NCI-H187 (cell line): ENCODE data around the gene DEUP1.
"Not testable (repeated sequence)": the region's sequence is repeated elsewhere in the genome, so short reads cannot be mapped to it uniquely, and the experiment has no call there.

ENCODE experiments used
- DNase-seq, 2 experiments: peaks; one replicate each; lab custom pipeline; 2025; lab: John Stamatoyannopoulos, UW

The DEUP1 gene, protein sequence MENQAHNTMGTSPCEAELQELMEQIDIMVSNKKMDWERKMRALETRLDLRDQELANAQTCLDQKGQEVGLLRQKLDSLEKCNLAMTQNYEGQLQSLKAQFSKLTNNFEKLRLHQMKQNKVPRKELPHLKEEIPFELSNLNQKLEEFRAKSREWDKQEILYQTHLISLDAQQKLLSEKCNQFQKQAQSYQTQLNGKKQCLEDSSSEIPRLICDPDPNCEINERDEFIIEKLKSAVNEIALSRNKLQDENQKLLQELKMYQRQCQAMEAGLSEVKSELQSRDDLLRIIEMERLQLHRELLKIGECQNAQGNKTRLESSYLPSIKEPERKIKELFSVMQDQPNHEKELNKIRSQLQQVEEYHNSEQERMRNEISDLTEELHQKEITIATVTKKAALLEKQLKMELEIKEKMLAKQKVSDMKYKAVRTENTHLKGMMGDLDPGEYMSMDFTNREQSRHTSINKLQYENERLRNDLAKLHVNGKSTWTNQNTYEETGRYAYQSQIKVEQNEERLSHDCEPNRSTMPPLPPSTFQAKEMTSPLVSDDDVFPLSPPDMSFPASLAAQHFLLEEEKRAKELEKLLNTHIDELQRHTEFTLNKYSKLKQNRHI

DNA sequence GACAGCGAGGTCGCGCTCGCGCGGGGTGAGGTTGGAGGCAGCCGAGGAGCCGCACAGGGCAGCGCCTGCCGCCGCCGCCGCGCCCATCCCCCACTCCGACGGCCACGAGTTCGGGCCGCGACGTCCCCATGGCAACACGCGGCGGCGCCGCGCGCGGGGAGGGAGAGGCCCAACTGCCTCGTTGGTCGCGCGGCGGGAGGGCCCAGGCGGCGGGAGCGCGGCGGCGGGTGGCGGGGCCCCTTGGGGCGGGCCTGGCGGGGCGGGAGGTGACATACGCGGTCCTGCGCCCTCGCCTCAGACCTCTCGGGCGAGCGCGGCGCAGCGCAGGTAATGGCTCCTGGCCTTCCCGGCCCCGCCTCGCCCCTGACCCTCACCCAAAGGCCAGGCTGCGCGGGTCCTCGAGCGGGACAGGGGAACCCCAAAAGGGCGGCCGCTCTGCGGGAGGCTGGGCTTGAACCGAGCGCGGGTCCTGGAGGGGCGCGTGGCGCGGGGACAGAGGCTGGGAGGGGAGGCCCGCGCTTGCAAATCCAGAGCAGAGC, at the start of gene DEUP1:
TSS of gene DEUP1 (plus strand) at position 297 of the 539 bp plus-strand sequence. CDS start 1,518 bp downstream, outside the sequence.
- DNase-seq: peak; percentile 39 to 43

DNA sequence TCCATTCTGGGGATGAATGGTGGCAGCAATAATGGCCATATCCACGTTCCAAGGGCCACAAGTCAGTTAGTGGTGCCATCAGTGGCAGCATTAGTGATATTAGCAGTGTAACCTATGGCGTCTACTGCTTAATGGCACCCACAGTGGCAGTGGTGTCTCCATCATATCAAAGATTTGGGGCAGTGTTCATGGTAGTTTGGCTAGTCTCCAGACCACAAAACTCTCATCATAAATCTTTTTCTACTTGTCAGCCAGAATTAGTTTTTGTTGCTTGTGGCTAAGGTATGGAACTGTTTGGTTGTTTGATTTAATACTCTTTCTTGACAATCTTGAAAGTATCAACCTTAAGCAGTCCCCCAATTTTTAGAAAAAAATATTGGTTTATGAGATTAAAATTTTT, 45.1 kb upstream of the DEUP1 start:
- DNase-seq: no peak

DNA sequence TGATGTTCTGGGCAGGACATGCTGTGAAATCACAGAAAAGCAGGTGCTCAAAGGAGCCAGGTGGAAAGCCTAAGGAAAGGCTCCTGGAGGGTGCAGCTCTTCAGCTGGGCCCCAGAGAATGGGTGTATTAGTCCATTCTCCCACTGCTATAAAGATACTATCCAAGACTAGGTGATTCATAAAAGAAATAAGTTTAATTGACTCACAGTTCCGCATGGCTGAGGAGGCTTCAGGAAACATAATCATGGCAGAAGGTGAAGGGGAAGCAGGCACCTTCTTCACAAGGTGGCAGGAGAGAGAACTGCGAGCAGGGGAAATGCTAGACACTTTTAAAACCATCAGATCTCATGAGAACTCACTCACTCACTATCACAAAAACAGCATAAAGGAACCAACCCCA, 43.1 kb upstream of the DEUP1 start:
- no peak for DNase-seq

DNA sequence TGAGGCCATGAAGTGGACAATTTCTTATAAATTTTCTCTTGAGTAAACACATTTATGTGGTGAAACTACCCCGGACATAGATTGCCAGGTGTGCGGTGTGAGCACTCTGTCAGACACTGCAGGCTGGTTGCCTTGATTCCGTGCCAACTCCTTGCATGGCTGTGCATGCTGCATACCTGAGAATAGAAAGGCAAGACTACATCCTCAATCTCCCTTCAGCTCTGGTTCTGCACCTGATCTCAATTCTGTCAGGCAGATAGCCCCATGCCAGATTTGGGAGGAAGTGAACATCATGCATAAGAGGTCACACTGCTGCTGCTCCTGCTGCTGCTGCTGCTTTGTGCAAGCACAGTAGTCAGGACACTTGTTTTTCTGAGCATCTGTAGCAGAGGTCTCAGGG, 42.5 kb upstream of the DEUP1 start:
- DNase-seq: peak; percentile 71 to 82

DNA sequence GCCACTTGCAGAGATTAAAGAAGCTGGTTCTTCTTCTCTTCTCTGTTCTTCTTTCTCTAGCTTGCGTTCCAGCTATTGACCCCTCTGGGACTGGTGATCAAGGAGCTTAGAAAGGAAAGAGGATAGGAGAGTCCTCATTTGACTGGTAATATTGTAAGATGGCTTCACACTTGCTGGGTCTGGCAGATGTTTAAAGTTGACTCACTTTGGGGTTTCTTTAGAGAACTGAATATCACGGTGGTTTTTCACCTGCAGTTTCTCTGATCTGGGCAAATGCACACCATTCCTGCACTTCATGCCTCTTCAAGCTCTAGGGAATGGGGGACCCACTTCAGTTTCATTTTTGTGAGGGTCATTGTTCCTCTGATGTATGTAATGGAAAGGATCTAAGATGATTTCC, 41.8 kb upstream of the DEUP1 start:
- DNase-seq: no peak

DNA sequence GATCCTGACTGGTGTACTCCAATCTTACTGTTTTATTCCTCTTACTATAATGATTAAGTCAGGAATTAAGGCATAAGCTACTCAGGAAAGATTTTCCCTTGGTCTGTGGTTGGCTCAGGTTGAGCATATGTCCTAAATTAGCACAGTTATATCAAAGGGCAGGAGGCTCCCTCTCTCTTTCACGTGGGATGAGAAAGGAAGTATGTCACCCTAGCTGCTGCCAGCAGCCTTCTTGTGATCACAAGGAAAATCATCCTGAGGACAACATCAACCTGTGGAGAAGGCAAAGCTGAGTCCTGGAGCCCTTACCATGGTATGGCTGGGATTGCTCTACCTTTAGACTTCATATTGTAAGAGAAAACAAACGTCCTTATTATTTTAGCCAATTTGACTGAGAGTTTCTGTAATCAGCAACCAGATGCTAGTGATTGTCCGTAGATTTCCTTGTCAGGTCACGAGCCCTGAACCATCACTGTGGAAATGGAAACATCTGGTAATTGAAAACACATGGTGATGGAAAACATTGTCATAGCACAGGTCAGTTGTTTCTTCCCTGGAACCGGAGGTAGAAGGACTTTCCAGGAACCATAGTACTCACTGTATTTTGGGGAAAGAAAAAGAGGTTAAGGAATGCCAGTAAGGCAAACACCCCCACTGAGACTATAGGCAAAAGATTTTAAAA, 40.6 kb upstream of the DEUP1 start:
- DNase-seq: no peak

DNA sequence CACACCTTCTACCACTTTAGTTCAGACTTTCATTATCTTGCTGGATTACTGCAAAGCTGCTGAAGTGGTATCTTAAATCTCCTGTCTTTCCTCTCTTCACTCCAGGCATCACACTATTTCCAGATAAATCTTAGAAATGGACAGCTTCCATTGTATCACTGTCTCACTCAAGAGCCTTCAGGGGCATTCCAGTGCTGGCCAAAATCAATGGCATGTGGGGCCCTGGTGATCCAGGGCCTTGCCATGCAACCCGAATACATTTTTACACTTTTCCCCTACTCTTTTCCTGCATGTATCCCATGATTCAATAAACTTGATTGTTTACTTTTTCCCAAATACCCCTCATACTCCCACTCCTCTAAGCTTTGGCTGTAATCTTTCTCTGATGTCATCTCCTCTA, 39.4 kb upstream of the DEUP1 start:
- no peak for DNase-seq

DNA sequence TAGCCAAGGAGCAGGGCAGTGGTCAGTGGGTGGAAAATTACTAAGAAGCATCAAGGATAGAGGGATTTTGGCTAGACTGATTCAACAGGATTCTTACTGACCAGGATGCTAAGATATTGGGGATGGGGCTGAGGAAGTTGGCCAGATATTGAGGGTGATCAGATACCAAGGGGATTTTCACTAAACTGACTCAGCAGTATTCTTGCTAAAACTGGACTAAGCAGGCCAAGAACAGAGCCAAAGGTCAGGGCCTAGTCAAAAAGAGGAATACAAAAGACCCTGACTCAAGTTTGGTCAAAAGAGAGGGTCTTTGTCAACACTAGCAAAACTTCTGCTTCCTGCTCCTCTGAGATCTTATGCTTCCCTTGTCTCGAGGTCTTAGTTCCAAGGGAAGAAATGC, 38.6 kb upstream of the DEUP1 start:
- no peak for DNase-seq

DNA sequence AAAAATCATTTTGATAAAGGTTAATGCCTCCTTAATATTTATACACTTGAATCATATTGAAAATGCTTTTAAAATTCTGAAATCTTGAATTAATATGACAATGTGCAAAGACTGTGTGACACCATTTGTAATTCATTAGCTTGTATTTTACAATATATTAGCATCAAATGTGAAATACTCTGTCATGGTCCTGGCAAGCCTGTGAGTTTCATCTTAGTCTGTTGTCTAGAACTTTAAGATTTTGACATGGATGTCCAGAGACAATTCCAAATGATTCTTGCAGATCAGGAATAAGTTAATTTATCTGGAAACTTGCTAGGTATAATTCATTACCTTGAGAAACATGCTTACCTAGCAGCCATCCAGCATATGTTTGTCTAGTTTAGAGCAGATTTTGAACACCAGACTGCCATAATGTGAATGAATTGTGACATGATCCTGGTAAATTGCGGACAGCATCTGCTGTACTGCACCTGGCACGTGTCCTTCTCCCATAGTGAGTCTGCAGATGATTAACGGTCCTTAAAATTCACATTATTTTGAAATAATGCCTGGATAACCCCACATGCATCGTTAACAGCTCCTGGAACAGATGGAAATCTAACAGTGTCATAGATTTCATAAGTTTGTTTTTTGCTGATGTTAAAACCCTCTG, 34.5 kb upstream of the DEUP1 start:
- DNase-seq: no peak

DNA sequence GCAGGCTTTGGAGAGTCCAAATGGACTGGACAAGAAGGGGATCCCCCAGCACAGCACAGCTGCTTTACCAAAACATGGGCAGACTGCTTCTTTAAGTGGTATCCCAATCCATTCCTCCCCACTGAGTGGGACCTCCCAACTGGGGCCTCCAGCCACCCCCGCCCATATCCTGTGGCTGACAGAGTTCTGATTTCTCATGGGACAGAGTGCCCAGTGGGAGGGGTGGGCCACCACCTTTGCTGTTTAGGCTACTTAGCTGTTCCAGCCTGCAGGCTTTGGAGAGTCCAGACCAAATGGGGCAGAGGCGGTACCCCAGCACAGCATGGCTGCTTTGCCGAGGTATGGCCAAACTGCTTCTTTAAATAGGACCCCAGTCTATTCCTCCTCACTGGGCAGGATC, 26.9 kb upstream of the DEUP1 start:
- no peak for DNase-seq

DNA sequence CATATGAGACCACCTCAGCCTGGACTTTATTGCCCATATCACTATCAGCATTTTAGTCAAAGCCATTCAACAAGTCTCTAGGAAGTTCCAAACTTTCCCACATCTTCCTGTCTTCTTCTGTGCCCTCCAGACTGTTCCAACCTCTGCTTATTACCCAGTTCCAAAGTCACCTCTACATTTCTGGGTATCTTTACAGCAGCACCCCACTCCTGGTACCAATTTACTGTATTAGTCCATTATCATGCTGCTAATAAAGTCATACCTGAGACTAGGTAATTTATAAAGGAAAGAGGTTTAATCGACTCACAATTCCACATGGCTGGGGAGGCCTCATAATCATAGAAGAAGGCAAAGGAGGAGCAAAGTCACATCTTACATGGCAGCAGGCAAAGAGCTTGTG, 16.1 kb upstream of the DEUP1 start:
- not testable (repeated sequence) for DNase-seq

DNA sequence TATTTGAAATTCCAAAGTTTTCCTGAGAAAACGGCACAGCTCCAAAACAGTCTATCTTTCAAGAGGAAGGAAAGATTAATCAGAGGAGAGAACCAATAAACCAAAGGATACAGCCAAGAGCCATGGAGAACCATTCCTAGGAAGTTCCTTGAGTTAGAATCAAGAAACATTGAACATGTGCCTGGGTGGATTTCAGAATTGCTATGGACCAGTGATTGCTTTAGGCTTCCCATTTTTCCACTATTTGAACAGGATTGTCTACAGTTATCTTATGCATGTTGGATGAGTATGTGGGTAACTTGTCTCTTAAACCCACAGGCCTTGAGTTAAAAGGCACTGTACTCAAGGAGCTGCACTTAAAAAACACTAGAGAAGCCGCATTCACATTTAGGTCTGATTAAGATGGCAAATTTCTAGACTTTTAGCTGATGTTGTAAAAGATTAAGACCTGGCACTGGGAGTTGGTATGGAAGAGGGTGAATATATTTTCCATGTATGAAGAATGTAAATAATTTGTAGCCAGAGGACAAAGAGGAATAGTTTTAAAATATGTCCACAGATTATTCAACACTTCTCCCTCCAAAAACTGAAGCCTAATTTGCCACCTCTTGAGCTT, 11.2 kb upstream of the DEUP1 start:
- DNase-seq: no peak

DNA sequence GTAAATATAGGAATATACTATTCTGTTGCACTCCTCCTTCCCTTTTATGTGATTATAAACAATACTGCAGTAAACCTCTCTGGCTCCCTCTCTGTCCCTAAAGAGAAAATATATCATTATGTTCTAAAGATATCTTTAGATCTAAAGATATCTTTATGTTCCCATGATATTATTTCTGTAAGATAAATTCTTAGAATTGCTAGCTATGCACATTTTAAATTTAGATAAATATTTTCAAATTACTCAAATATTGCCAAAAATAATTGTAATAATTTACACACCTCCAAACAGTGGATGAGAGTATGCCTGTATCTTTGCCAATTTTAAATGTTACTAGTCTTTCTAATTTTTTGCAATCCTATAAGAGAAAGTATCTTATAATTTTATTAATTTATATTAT, 10.3 kb upstream of the DEUP1 start:
- no peak for DNase-seq

DNA sequence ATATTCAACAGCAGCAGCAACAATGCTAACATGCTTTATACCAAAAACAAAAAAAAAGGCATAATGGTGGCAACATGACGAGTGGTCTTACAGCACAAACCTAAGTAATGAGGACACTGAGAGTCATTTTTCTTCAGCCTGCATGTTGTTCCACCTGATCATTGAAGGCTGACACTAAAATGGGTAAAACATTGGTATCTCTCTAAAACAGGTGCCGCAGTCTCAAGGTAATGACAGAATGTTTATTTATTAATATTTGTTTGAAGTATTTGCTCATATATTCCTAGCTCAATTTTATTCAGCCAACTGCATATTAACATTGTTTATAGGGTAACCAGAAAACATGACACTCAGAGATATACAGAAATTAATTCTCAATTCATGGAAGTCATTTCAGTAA, 8.3 kb upstream of the DEUP1 start:
- no peak for DNase-seq

DNA sequence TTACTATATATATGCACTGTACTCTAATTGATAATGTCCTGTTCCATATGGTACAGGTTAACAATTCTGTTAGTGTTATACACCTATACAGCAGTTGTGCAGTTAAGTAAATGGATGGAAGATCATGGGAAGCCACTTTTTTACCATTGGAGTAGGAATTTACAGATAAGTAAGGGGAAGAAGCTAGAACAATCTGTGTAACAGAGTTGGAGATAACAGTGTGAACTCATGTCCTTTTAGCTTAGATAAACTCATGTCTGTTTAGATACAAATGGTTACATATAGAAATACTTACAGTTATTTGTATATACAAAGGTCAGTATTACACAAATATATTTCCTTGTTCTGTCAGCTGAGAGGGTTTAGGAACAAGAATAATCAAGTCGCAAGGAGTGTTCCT, 6.8 kb upstream of the DEUP1 start:
- DNase-seq: no peak

DNA sequence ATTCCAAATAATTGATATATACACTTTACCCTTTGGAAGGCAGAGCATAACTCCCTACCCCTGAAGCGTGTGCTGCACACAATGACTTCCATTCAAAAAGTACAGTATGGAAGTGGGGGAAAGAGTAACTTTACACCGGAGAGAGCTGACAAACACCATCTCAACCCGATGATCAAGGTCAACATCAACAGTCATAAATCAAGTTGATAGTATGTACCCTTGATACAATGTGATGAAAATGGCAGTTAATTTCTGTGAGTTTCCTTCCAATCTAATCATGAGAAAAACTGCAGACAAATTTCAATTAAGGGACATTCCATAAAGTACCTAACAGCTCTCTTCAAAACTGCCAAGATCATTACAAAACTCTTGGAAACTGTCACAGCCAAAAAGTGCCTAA, 6.0 kb upstream of the DEUP1 start:
- no peak for DNase-seq

DNA sequence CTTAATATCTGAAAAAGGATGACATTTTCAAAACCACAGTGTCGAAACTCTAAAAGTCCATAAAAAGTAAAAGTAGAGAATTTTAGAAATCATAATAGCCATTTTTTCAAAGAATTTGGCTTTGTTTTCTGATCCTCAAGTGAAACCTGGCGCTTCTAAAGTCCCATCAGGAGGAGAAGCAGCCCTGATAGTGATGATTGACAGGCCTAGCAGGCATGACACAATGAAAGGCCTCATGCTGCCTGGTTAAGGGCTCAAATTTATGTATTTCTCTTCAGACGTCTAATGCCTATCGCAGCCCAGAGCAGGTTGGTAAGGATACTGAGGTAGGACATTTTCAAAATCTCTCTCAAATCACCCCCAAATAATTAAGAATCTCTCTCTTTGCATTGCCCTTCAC, 3.9 kb upstream of the DEUP1 start:
- DNase-seq: no peak

DNA sequence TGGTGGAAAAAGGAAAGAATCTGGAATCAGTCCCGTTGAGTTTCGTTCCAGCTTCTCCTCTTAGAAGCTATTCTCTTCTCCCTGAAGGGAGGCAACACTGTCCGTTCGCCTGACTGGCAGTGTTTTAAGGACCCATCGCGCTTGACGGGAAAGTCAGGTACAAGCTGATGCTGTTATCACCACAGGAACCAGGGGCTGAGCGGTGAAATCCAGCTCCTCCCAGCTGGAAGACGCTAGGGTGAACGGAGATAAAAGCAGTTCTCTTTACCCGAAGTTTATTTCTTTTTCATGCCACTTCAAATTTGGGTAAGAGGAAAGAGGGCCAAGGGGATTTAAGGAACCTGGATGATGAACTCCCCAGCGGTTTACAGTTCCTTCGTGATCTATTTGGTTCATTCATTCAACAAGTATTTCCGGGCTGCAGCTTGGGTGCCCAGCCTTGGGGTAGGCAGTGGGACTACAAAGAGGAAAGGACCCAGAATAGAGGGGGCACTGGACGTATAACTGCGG, 551 bp upstream of the DEUP1 start:
- peak in 1 of 2 experiments; percentile 39 for DNase-seq

DNA sequence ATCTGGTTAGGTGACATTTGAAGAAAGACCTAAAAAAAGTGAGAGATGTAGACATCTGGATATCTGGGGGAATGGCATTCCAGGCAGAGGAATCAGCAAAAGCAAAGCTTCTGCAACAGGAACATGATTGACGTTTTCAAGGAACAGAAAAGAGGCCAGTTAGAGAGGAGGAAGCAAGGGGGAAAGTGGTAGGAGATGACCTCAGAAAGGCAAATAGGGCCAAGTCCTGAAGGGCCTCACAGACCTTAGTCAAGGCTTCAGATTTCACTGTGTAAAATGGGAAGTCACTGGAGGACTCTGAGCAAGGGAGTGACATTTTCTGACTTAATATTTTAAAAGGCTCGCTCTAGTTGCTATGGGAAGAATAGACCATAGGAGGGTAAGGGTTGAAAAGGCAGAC, 9.7 kb downstream of the DEUP1 start:
- no peak for DNase-seq

DNA sequence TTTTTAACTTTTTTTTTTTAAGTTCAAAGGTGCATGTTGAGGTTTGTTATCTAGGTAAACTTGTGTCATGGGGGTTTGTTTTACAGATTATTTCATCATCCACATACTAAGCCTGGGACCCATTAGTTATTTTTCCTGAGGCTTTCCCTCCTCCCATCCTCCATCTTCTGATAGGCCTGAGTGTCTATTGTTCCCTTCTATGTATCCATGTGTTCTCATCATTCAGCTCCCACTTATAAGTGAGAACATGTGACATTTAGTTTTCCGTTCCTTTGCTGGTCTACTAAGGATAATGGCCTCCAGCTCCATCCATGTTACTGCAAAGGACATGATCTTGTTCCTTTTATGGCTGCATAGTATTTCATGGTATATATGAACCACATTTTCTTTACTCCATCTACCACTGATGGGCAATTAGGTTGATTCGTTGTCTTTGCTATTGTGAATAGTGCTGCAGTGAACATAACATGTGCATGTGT, 14.4 kb downstream of the DEUP1 start:
- DNase-seq: no peak

DNA sequence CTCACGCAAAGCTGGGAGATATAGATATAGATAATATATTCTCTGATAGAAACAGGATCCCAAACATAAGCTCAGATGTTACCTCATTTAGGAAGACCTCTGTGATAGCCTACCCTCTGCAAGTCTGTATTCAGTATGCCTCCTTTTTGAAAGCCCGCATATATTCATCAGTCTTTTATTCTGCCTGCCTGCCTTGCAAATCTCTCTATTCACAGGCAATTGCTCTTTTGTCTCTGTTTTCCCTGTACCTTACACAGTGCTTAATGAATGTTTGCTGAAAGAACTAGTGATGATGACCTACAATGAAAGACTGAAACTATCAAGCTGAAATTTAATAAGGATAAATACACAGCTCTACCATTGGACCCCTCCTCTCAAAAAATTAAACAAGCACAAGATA, 18.4 kb downstream of the DEUP1 start:
- no peak for DNase-seq

DNA sequence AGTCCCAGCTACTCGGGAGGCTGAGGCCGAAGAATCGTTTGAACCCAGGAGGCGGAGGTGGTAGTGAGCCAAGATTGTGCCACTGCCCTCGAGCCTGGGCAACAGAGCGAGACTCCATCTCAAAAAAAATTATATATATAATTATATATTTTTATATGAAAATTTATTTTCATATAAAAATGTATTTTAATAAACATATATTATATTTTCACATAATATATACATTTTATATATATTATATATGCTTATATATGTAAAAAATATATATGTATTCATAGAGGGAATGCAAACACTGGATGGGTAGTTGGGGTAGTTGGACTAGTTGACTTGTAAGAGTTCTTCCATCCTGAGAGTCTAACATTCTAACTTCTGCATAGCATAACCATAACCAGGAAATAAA, 20.3 kb downstream of the DEUP1 start:
- no peak for DNase-seq
